ENCODE measurements around the gene RETREG3.
"Not testable (repeated sequence)": the region's sequence is repeated elsewhere in the genome, so short reads cannot be mapped to it uniquely, and the experiment has no call there.

RETREG3 gene

GRCh38 chr17:42555122-42555622, 54.0 kb downstream of the RETREG3 start:
- H3K4me3 ChIP-seq (ENCODE audit: low read depth, low read length), result peak overlapping the region; percentile 97
- TF ChIP-seq CTCF (IDR thresholded peaks at IDR 0.05; ENCODE audit: insufficient read depth, low read depth, low read length, missing control alignments), result no peak

GRCh38 chr17:42554250-42555121, 54.7 kb downstream of the RETREG3 start:
- no peak for TF ChIP-seq CTCF (IDR thresholded peaks at IDR 0.05; ENCODE audit: insufficient read depth, low read depth, low read length, missing control alignments)
- H3K4me3 ChIP-seq (ENCODE audit: low read depth, low read length), result peak overlapping the region; percentile 97
- DNase-seq (ENCODE audit: low read depth), result peak; percentile 93

More at GRCh38 chr17:42555122-42555622, 54.0 kb downstream of the RETREG3 start:
- no peak for DNase-seq (ENCODE audit: low read depth)

GRCh38 chr17:42553866-42554249, 55.3 kb downstream of the RETREG3 start:
- TF ChIP-seq CTCF (IDR thresholded peaks at IDR 0.05; ENCODE audit: insufficient read depth, low read depth, low read length, missing control alignments), result no peak
- DNase-seq (ENCODE audit: low read depth), result no peak
- H3K4me3 ChIP-seq (ENCODE audit: low read depth, low read length), result peak overlapping the region; percentile 97

DNA sequence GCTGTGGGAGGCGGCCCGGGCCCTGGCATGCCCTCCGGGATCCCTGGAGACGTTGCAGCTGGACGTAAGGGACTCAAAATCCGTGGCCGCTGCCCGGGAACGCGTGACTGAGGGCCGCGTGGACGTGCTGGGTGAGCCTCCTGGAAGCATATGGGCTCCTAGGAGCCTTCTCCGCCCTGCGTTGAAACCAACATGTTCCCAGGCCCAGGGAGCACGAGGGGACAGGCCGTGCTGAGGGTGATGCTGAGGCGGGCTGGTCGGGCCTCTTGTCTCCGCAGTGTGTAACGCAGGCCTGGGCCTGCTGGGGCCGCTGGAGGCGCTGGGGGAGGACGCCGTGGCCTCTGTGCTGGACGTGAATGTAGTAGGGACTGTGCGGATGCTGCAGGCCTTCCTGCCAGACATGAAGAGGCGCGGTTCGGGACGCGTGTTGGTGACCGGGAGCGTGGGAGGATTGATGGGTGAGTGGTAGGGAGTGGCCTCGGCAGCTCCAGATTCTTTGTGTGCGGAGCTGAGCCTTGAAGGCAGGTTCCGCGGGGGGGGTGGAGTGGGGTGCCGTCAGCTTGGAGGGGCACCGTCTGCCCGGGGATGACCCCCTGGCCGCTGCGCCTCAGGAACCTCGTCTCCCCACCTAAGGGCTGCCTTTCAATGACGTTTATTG, 55.9 kb downstream of the RETREG3 start:
- peak overlapping the region; percentile 97 for H3K4me3 ChIP-seq (ENCODE audit: low read depth, low read length)
- no peak for DNase-seq (ENCODE audit: low read depth)
- no peak for TF ChIP-seq CTCF (IDR thresholded peaks at IDR 0.05; ENCODE audit: insufficient read depth, low read depth, low read length, missing control alignments)

GRCh38 chr17:42552736-42553135, 56.4 kb downstream of the RETREG3 start, which contains the start of gene HSD17B1:
Gene HSD17B1 (plus strand): TSS chr17:42552923. CDS start chr17:42552934, 11 bp downstream.
- not testable (repeated sequence) for DNase-seq (ENCODE audit: low read depth)
- H3K4me3 ChIP-seq (ENCODE audit: low read depth, low read length), result peak within 1 kb of the TSS; percentile 97

GRCh38 chr17:42548993-42549755, 60.0 kb downstream of the RETREG3 start:
- no peak for DNase-seq (ENCODE audit: low read depth)
- H3K4me3 ChIP-seq (ENCODE audit: low read depth, low read length), result peak overlapping the region; percentile 50
- no peak for TF ChIP-seq CTCF (IDR thresholded peaks at IDR 0.05; ENCODE audit: insufficient read depth, low read depth, low read length, missing control alignments)
